ENCODE measurements around the gene CFAP73.

DNA sequence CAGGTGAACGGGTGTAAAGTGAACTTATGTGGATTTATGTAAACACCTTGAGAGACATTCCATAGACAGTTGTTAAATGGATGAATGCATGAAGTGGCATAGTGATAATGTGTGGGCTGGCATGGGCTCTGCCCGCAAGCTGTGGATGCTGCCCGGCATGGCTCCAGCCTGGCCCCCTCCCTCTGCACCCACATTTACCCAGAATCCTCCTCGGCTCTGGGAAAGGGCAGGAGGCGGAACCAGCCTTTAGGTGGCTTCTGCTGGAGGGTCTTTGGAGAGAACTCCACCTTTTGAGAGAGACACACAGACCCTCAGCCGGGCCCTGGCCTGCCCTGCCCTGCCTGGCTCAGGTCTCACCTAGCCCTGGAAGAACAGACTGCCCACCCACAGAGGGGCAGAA lies 32.6 kb upstream of the CFAP73 start:
- TF ChIP-seq, protein P1, sequence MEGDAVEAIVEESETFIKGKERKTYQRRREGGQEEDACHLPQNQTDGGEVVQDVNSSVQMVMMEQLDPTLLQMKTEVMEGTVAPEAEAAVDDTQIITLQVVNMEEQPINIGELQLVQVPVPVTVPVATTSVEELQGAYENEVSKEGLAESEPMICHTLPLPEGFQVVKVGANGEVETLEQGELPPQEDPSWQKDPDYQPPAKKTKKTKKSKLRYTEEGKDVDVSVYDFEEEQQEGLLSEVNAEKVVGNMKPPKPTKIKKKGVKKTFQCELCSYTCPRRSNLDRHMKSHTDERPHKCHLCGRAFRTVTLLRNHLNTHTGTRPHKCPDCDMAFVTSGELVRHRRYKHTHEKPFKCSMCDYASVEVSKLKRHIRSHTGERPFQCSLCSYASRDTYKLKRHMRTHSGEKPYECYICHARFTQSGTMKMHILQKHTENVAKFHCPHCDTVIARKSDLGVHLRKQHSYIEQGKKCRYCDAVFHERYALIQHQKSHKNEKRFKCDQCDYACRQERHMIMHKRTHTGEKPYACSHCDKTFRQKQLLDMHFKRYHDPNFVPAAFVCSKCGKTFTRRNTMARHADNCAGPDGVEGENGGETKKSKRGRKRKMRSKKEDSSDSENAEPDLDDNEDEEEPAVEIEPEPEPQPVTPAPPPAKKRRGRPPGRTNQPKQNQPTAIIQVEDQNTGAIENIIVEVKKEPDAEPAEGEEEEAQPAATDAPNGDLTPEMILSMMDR (IDR thresholded peaks at IDR 0.05; ENCODE audit: poor library complexity, severe bottlenecking): no peak
- TF ChIP-seq POLR2AphosphoS5 (IDR thresholded peaks at IDR 0.05): no peak
- TF ChIP-seq, protein P2, sequence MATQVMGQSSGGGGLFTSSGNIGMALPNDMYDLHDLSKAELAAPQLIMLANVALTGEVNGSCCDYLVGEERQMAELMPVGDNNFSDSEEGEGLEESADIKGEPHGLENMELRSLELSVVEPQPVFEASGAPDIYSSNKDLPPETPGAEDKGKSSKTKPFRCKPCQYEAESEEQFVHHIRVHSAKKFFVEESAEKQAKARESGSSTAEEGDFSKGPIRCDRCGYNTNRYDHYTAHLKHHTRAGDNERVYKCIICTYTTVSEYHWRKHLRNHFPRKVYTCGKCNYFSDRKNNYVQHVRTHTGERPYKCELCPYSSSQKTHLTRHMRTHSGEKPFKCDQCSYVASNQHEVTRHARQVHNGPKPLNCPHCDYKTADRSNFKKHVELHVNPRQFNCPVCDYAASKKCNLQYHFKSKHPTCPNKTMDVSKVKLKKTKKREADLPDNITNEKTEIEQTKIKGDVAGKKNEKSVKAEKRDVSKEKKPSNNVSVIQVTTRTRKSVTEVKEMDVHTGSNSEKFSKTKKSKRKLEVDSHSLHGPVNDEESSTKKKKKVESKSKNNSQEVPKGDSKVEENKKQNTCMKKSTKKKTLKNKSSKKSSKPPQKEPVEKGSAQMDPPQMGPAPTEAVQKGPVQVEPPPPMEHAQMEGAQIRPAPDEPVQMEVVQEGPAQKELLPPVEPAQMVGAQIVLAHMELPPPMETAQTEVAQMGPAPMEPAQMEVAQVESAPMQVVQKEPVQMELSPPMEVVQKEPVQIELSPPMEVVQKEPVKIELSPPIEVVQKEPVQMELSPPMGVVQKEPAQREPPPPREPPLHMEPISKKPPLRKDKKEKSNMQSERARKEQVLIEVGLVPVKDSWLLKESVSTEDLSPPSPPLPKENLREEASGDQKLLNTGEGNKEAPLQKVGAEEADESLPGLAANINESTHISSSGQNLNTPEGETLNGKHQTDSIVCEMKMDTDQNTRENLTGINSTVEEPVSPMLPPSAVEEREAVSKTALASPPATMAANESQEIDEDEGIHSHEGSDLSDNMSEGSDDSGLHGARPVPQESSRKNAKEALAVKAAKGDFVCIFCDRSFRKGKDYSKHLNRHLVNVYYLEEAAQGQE (IDR thresholded peaks at IDR 0.05; ENCODE audit: borderline replicate concordance): no peak

Data from neural cell (in vitro differentiated cells).